ENCODE measurements around the gene XAB2.

DNA sequence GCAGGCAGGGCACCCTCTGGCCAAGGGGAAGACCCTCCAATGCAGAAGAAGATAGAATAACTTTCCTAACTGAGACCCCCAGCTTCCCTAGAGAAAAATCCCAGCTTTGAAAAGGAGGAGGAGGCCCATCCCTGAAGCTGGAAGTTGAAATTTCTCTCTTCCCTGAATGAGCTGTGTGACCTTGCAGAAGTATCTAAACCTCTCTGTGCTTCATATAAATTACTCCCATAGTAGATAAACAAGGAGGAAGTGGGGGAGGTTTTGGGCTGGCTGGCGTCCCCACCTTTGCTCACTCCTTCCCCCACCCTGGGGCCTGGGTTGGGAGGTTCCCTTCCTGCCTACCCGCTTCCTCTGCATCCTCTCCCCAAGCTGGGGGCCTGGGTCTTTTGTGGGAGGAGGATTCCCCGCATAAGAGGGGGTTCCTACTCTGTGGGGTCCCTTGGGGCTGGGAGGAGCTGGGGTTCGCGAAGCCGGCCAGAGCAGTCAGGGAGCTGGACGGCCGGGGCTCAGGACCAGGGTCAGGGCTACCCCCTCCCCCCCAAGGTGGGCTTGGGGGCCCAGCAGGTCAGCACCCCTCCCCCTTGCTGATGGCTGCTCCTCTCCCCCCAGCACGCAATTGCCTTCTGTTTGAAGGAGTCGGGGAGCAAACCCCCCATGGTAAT is 22.0 kb downstream of the XAB2 start:
- no peak for TF ChIP-seq POLR2A (IDR thresholded peaks at IDR 0.05)
- TF ChIP-seq, protein P1, sequence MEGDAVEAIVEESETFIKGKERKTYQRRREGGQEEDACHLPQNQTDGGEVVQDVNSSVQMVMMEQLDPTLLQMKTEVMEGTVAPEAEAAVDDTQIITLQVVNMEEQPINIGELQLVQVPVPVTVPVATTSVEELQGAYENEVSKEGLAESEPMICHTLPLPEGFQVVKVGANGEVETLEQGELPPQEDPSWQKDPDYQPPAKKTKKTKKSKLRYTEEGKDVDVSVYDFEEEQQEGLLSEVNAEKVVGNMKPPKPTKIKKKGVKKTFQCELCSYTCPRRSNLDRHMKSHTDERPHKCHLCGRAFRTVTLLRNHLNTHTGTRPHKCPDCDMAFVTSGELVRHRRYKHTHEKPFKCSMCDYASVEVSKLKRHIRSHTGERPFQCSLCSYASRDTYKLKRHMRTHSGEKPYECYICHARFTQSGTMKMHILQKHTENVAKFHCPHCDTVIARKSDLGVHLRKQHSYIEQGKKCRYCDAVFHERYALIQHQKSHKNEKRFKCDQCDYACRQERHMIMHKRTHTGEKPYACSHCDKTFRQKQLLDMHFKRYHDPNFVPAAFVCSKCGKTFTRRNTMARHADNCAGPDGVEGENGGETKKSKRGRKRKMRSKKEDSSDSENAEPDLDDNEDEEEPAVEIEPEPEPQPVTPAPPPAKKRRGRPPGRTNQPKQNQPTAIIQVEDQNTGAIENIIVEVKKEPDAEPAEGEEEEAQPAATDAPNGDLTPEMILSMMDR (IDR thresholded peaks at IDR 0.05): no peak
